Fibroblast of skin of scalp (primary cell): ENCODE measurements around the gene ADCY3.
A peak's percentile ranks its signal among the peaks of the same experiment; 100 is the strongest.

ENCODE experiments used
- DNase-seq: peaks from one replicate; pipeline ENCODE4 v3.0.0-alpha.2; 2013

The ADCY3 gene

DNA sequence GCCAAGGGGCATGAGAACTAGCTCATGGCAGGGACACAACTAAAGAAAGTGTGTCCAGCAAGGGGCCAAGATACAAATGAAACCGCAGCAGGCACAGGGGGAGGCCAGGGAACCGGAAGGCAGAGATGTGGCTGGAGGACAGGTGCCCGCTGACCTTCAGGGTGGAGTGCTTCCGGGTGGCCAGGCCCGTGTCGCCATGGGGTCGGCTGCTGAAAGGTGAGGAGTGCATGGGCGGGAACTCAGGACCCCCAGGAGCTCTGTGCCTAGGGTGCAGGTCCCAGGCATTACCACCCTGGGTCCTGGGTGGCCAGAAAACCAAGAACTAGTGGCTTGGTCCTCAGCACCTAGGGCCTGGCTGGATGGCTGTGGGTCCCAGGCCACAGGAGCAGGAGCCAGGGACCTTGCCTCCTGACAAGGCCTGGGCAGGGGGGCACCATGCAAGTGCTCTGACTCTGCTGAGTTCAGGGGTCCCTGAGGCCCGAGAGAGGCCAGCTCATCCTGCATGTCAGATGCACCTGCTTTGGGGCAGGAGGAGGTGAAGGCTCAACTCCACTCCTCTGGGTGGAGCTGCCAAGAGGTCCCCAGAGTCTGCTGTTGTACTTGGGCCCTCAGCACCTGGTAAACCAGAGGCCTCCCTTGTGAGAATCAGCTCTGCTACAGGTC lies 75.9 kb downstream of the ADCY3 start:
- no peak for DNase-seq

DNA sequence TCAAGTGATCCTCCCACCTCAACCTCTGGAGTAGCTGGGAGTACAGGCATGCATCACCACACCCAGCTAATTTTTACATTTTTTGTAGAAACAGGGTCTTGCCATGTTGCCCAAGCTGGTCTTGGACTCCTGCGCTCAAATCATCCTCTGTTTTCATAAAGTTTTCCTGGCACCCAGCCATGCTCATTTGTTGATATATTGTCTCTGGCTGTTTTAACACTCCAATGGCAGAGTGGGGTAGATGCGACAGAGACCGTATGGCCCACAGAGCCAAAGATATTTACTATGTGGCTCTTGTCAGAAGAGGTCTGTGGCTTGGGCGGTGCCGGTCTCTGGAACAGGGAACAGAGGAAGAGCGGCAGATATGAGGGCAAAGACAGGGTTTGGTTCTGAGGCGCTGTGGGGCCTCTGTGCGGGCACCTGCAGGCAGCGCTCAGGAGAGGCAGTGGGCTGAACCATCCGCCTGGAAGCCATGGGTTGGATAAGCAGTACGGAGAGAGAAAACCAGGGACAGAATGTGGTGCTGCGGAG lies 76.6 kb downstream of the ADCY3 start:
- DNase-seq, result no peak

DNA sequence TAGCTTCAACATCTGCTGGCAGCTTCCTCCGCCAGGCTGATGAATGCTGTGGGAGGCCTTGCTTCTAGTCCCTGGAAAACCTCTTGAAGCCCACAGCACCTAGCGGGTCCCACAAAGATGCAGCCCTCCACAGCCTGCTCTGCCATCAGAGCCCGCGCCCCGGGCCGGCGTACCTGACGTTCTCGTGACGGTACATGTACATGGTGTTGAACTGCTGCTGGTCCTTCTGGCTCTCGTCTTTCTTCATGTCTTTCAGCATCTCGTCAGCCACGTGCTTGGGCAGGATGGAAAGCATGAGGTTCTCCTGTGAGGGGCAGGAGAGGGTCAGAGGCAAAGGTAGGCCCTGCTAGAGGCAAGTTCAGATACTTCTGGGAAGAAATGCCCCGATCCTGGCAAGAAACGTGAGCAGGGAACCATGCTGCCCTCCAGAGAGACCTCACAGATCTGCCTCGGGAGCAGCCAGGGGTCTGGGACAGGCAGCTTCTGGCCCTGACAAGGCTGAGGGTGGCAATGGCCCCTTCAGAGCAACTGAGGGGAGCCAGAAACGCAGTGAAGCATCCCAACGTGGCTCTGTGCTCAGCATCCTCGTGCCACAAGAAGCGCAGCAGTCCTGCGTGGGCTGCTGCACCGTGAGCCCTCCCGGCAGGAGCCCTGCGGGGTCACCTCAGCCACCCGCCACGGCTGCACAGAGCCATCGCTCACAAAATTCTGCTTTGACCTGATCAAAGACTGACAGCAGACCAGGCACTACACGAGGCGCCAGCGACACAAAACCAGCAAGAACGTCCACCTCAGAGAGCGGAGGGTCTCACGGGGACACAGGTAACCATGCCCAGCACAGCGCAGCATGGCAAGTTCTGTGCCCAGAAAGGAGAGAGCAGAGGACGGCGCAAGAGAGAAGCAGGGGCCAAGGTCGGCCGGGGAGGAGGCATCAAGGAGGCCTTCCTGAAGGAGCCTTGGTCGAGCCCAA lies 77.7 kb downstream of the ADCY3 start:
- no peak for DNase-seq

- no peak for DNase-seq
Observed at GRCh38 chr2:24840962-24841945, 78.8 kb downstream of the ADCY3 start.

DNA sequence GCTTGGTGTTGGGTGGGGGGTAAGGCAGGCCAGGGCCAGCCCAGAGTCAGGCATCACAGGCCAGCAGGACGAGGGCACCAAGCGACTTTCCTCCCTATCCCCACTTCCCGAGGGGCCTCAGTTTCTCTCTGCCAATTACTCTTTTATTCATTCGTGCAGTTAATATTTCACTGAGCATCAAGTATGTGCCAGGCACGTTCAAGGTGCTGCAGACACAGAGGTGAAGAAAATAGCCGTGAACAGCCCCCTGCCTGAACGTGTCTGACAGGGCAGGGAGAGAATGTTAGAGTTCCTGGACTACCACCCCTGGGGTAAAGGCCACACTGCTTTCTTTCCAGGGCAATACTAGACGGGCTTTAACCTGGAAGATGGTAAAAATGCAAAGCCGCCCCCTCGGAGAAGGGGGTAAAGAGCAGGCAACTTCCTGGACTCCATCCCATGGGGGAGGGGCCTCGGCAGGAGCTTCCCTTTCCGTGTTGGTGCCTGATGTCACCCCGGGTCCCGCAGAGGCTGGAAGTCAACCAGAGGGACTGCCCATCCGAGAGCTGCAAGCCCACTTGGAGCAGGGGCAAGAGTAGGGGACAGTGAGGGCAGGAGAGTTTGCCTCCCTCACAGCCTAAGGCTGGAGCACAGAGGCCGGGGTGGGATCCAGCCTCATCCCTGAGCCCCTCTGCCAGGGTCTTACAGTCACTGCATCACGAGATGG lies 79.7 kb downstream of the ADCY3 start:
- DNase-seq, result no peak

- no peak for DNase-seq
Observed at GRCh38 chr2:24839729-24840128, 80.3 kb downstream of the ADCY3 start.

DNA sequence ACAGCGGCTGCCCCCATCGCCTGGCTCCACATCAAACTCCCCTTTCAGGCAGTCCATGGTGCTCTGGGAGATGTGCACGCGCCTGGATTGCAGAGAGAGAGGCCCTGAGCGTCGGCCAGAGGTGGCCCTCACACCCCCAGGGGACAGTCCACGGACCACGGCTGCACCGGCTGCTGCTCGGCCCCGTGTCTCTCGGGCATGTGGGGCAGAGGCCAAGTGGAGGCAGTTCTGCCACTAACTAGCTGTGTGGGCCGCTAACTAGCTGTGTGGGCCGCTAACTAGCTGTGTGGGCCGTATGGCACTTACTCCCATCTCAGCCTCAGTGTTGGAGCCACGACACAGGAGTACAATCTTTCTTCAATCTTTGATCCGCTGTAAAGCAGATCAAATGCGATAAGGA lies 81.5 kb downstream of the ADCY3 start:
- no peak for DNase-seq

GRCh38 chr2:24837996-24838513 lies 82.0 kb downstream of the ADCY3 start:
- DNase-seq, result no peak

- DNase-seq, result no peak
Observed at GRCh38 chr2:24836706-24837105, 83.3 kb downstream of the ADCY3 start.

GRCh38 chr2:24836206-24836605 lies 83.8 kb downstream of the ADCY3 start:
- no peak for DNase-seq

GRCh38 chr2:24835411-24835810 lies 84.6 kb downstream of the ADCY3 start:
- peak; percentile 71 for DNase-seq

- DNase-seq, result no peak
Observed at GRCh38 chr2:24834733-24835395, 85.2 kb downstream of the ADCY3 start.

- no peak for DNase-seq
Observed at GRCh38 chr2:24833821-24834732, 86.0 kb downstream of the ADCY3 start.

- peak; percentile 38 for DNase-seq
Observed at GRCh38 chr2:24832931-24833701, 86.9 kb downstream of the ADCY3 start.

DNA sequence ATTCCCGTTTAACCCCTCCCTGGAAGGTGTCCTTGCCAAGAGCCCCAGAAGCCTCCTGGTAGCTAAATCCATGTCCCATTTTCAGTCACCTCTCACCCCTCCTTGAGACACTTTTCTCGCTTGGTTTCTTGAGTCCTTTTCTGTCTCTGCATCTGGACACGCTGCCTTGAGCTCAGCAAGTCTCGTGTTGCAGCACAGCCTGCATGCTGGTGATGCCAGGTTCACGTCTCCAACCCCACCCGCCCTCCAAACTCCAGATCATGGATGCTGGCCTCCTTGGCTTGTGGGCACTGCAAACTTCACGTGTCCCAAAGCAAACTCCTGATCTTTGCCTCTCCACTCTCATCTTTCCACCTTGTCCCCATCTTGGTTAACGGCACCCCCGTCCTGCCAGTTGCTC lies 87.5 kb downstream of the ADCY3 start:
- DNase-seq, result no peak

DNA sequence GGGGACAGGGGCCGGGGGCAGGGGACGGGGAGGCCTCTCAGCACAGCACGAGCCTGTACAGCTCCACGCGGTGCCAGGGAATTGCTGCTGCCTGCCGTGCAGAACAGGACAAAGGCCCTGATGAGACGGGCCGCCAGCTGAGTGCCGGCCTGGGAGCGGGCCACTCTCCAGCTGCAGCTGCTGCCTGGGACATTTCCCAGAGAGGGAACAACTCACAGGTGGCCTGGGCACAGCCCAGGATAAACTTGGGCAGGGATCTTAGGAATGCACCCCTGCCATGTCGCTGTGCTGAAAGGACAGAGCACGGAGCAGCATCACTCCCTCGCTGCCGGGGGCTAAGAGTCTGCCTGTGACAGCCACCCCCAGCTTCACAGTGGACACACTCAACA lies 88.0 kb downstream of the ADCY3 start:
- no peak for DNase-seq

GRCh38 chr2:24831221-24832072 lies 88.6 kb downstream of the ADCY3 start:
- no peak for DNase-seq

- no peak for DNase-seq
Observed at GRCh38 chr2:24830786-24831185, 89.3 kb downstream of the ADCY3 start.
